D341Med (cell line): Measurements from ENCODE around the gene GPR35.

Experiments
- DNase-seq: peaks from one replicate; pipeline ENCODE4 v3.0.0; 2012; ENCODE audit warnings: low spot score

The GPR35 gene

DNA sequence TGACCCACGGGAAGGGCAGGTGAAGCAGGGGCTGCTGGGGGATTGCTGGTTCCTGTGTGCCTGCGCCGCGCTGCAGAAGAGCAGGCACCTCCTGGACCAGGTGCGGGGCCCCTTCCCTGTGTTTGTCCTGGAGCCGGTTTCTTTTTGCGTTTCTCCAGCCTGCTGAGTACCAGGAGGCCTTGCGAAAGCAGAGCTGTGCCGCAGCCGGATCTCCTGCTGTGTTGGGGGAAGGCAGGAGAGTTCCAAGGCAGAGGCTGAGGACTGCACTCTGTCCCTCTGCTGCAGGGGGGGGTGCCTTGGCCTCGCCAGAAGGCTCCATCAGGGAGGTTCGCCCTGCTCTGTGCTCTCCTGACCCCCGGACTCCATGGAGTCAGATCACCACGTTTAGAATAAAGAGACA, 35.9 kb upstream of the GPR35 start:
- no peak for DNase-seq

DNA sequence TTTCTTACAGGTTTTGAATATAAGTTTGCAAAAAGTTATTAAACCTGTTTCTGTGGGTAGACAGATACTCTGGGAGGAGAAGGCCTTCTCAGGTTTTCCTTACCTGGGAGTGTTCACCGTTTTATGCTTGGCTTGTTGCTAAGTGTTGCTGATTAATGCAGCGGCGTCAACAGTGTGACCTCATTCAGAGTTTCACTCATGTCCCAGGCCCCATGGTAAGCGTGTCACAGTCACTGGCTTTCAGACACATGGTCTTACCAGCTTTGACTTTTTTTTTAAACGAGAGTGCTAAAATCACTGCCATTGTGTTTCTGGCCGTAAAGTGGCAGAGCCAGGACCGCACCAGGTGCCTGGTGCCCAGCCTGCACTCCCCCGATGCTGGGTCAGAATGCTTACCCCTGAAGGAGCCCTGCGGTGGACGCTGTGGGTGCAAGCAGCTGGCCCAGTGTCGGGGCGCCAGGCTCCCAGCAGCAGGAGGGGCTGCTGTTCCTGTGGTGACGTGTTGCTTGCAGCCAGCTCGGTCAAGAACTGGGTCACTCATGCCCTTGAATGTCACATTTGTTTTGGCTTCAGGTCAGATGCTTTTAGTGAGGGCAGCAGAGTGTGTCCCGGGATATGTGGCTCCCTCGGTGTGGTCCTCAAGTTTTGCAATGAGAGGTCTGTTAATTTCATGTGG, 35.3 kb upstream of the GPR35 start:
- DNase-seq = no peak

GRCh38 chr2:240590681-240591111, 34.6 kb upstream of the GPR35 start:
- no peak for DNase-seq

DNA sequence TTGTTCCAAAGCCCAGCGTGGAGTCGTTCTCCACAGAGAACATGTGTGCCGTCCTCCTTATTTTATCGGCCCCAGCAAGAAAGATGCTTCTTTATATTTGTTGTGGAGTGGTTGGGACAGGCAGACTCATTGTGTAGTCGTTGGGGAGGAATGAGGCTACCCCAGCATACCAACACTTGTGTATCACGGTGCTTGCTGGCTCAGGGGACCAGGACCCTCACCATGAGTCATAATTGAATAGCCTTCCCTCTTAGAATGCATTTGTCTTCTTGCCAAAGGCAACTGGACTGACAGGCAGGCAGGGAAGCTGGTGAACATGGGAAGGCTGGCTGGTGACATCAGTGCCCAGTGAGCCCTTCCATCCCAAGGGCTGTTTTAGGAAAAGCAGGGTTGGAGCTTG, 34.1 kb upstream of the GPR35 start:
- no peak for DNase-seq

DNA sequence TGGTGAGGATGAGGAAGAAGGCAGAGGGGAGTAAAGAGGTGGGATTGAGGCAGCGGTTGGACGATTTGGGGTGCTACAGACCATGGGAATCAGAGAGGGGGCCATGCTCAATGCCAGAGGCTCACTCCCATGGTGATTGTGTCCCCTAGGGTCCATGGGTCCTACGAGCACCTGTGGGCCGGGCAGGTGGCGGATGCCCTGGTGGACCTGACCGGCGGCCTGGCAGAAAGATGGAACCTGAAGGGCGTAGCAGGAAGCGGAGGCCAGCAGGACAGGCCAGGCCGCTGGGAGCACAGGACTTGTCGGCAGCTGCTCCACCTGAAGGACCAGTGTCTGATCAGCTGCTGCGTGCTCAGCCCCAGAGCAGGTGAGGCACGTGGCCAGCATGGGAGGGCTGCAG, 33.5 kb upstream of the GPR35 start:
- no peak for DNase-seq

GRCh38 chr2:240593026-240593702, 32.1 kb upstream of the GPR35 start:
- no peak for DNase-seq

- DNase-seq = no peak
These were observed 31.4 kb upstream of the GPR35 start for GRCh38 chr2:240593703-240594451.

DNA sequence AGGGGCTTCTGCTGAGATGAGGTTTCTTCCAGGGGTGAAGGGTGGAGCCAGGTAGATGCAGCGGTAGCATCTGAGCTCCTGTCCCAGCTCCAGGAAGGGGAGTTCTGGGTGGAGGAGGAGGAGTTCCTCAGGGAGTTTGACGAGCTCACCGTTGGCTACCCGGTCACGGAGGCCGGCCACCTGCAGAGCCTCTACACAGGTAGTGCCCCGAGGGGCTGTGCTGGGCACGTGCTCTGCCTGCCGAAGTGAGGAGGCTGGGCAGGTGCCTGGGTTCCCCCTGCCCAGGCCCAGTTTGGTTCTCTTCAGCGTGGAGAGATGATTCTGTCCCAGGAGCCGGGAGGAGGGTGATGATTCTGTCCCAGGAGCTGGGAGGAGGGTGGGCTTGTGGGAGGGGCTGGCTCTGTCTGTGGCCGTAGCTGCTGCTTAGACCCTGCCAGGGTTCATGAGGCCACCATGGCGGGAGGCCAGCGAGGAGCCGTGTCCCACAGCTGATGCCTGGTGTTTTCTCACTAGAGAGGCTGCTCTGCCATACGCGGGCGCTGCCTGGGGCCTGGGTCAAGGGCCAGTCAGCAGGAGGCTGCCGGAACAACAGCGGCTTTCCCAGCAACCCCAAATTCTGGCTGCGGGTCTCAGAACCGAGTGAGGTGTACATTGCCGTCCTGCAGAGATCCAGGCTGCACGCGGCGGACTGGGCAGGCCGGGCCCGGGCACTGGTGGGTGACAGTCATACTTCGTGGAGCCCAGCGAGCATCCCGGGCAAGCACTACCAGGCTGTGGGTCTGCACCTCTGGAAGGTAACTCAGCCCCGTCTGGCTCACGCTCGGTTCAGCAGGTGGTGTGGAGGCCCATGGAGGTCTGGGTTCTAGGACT, 30.5 kb upstream of the GPR35 start:
- DNase-seq = no peak

- DNase-seq = peak; percentile 63
These were observed 29.8 kb upstream of the GPR35 start for GRCh38 chr2:240595381-240596079.

- DNase-seq = no peak
These were observed 29.2 kb upstream of the GPR35 start for GRCh38 chr2:240596080-240596460.

DNA sequence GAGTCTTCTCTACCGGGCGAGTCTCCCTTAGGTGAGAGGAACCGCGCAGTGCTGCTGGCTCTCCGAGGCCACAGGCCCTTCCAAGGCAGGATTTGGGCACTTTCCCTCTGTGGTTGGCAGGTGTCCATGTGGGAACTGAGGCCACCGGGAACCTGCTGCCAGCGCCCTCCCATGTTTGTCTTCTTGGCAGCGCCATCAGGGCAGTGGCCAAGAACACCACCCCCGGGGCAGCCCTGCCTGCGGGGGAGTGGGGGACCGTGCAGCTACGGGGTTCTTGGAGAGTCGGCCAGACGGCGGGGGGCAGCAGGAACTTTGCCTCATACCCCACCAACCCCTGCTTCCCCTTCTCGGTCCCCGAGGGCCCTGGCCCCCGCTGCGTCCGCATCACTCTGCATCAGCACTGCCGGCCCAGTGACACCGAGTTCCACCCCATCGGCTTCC, 28.8 kb upstream of the GPR35 start:
- no peak for DNase-seq

GRCh38 chr2:240597054-240597418, 28.2 kb upstream of the GPR35 start:
- no peak for DNase-seq

GRCh38 chr2:240597419-240598181, 27.7 kb upstream of the GPR35 start:
- DNase-seq = no peak

- DNase-seq = no peak
These were observed 26.9 kb upstream of the GPR35 start for GRCh38 chr2:240598311-240598911.

GRCh38 chr2:240599141-240599583, 26.1 kb upstream of the GPR35 start:
- no peak for DNase-seq

- no peak for DNase-seq
These were observed 24.8 kb upstream of the GPR35 start for GRCh38 chr2:240600451-240600961.

DNA sequence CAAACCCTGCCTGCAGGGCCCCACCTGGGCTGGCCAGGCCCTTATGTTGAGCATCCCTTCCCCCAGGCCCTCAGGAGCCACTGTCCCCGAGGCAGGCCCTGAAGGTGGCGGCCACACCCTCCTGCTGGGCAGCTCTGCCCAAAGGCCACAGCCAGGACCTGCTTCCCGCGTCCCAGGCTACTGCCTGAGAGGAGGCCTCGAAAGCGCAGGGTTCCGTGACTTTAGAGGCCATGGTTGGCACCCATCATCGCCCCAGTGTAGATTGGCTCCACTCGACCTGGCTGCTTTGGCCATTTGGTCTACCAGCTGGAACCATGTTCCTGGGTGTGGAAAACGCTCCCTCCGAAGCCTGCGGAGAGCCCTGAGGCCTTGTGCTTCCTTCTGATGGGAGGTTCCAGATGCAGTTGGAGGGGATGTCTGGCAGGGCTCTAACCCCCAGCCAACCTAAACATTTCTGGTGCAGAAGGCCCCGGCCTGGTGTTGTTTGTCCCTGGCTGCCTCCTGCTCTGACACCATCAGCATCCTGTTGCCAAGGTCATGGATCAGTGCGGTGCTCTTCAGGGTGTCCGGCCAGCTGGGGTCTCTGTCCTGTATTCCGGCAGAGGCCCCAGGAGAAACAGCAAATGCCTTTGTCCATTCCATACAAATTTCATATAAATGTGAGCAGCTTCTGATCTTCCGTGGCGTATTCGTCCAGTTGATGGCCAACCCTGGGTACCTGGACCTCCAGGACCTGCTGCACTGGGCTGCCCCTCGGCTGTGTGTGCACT, 24.0 kb upstream of the GPR35 start:
- DNase-seq = no peak

DNA sequence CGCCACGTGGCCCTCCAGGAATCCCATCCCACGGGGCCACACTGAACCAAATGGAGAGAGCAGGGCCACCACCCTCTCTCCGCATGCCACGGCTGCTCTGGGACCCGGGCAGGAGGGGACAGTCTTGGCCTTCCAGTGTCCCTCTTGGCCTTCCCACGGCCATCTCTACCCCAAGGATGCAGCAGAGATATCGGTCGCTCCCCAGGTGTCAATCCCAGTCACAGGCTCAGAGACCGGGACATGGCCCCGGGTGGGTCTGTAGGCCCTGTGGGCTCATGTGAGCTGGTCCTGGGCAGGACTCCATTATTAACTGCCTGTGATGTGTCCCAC, 23.5 kb upstream of the GPR35 start:
- no peak for DNase-seq

GRCh38 chr2:240602266-240603050, 22.8 kb upstream of the GPR35 start:
- no peak for DNase-seq
